Ascending aorta (tissue), 2 donors: ENCODE results near the gene C3orf18. TPM values are rescaled to one million over a fixed set of nuclear protein-coding genes. Genes with fewer than 3 reads are reported as not detected.

Experiments used
- DNase-seq, 2 donors: peaks; one replicate each; pipeline ENCODE4 v3.0.0-alpha.2; 2019; ENCODE audit warnings: low spot score in 2 of 2
- H3K27ac ChIP-seq, 2 donors: fragments of 200-600 bp; sonication (generic); one replicate each; pipeline ENCODE4 v1.5.1; 2016 to 2017; ENCODE audit warnings: mild to moderate bottlenecking in 1 of 2
- H3K27me3 ChIP-seq: fragments of 200-600 bp; sonication (generic); one replicate; pipeline ENCODE4 v1.5.1; 2017
- H3K36me3 ChIP-seq, 2 donors: fragments of 200-600 bp; sonication (generic); one replicate each; pipeline ENCODE4 v1.5.1; 2016
- H3K4me1 ChIP-seq, 2 donors: fragments of 200-600 bp; sonication (generic); one replicate each; pipeline ENCODE4 v1.5.1; 2016 to 2017; ENCODE audit warnings: mild to moderate bottlenecking in 1 of 2
- H3K4me3 ChIP-seq, 2 donors: fragments of 200-600 bp; sonication (generic); one replicate each; pipeline ENCODE4 v1.5.1; 2016 to 2017; ENCODE audit warnings: mild to moderate bottlenecking in 1 of 2
- H3K9me3 ChIP-seq, 2 donors: fragments of 200-600 bp; sonication (generic); one replicate each; pipeline ENCODE4 v1.5.1; 2016
- intact Hi-C: fragments of 100-400 bp; cut with DNase I; formaldehyde crosslinking; loops from one replicate; pipeline ENCODE4 v1.15.1; 2023
- total RNA-seq: library from RNA; depleted of rRNA; stranded (reverse); fragments of >200 nt; gene quantifications from one replicate; pipeline ENCODE4 v1.1.0, GENCODE V29; 2016
- TF ChIP-seq, protein P1 (sequence below), 3 experiments: fragments of 200-600 bp in 2 of 3; fragments of 450-650 bp in 1 of 3; sonication (generic) in 2 of 3; IDR thresholded peaks; one replicate each; pipeline ENCODE4 v1.5.1; 2016 to 2019; ENCODE audit warnings: antibody characterized with exemption in 3 of 3, mild to moderate bottlenecking in 1 of 3, moderate library complexity in 1 of 3

Gene C3orf18
- total RNA-seq, 1 donor from 2014 or later = 29.5 TPM

DNA sequence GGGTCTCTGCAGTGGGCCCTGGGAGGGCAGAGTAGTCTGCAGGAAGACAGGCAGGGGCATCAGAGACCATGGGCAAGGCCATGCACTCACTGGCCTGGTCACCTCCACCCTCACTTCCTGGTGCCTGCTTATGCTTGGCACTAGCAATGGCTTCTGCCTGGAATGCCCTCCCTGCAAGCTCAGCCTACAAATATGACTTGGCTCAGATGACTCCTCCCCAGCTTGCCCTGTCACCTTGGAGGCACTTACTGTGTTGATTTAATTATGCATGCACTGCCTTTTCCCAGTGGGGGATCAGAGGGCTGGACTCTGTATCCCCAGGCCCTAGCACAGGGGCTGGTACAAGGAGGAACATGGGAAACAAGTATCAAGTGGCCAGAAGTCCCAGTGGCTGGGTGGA is 7.8 kb downstream of the C3orf18 start:
- Histone ChIP-seq H3K4me1 (no peaks in the 10 kb centered on the region), H3K4me3 (no peak overlapping the region), H3K9me3 (no peaks in the 10 kb centered on the region), H3K27me3 (no peaks in the 10 kb centered on the region), H3K27ac (no peak overlapping the region), H3K36me3 (no peaks in the 10 kb centered on the region)
- TF ChIP-seq, protein P1, sequence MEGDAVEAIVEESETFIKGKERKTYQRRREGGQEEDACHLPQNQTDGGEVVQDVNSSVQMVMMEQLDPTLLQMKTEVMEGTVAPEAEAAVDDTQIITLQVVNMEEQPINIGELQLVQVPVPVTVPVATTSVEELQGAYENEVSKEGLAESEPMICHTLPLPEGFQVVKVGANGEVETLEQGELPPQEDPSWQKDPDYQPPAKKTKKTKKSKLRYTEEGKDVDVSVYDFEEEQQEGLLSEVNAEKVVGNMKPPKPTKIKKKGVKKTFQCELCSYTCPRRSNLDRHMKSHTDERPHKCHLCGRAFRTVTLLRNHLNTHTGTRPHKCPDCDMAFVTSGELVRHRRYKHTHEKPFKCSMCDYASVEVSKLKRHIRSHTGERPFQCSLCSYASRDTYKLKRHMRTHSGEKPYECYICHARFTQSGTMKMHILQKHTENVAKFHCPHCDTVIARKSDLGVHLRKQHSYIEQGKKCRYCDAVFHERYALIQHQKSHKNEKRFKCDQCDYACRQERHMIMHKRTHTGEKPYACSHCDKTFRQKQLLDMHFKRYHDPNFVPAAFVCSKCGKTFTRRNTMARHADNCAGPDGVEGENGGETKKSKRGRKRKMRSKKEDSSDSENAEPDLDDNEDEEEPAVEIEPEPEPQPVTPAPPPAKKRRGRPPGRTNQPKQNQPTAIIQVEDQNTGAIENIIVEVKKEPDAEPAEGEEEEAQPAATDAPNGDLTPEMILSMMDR (IDR thresholded peaks at IDR 0.05) = no peak
- intact Hi-C loops = no loop called here
- no peak for DNase-seq

DNA sequence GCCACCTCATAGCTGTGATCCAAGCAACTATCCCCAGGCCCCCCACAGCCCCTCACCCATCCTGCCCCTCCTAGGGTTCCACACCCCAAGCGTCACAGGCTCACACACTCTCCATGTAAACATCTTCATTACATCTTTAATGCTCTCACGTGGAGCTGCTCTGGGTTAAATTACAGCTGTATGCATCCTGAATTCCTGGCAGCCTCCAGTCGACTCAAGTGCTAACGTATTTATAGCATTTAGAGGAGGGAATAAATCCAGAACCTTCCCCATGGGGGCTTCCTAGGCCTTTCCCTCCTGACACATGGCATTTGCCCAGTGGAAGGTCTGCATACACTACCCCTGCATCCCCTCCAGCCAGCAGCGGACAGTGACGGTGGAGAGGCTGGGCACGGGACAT is 9.6 kb downstream of the C3orf18 start:
- Histone ChIP-seq H3K27me3 (no peaks in the 10 kb centered on the region), H3K4me3 (no peak overlapping the region), H3K36me3 (no peaks in the 10 kb centered on the region), H3K9me3 (no peaks in the 10 kb centered on the region), H3K27ac (no peak overlapping the region), H3K4me1 (no peaks in the 10 kb centered on the region)
- DNase-seq = no peak
- intact Hi-C loops = no loop called here
- TF ChIP-seq, protein P1 (IDR thresholded peaks at IDR 0.05) = no peak

DNA sequence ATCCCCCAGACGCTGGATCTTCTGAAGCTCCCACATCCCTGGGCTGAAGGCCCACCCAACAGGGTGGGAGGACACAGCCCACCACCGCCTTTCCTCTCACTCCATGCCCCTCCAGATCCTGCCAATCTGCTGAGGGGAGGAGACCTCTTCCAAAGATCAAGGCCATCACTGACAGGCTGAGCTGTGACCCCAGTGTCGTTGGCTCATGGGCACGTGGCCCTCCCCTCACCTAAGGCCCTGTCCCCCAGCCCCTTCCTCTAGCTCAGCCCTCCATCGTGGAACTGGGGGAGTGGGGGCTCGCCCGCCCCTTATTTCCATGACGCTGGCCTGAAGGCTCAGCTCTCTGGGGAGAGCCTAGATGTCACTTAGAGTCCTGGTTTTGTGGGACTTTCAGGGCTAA is 10.4 kb downstream of the C3orf18 start:
- Histone ChIP-seq H3K4me1 (no peaks in the 10 kb centered on the region), H3K4me3 (no peak overlapping the region)
- TF ChIP-seq, protein P1 (IDR thresholded peaks at IDR 0.05) = no peak

DNA sequence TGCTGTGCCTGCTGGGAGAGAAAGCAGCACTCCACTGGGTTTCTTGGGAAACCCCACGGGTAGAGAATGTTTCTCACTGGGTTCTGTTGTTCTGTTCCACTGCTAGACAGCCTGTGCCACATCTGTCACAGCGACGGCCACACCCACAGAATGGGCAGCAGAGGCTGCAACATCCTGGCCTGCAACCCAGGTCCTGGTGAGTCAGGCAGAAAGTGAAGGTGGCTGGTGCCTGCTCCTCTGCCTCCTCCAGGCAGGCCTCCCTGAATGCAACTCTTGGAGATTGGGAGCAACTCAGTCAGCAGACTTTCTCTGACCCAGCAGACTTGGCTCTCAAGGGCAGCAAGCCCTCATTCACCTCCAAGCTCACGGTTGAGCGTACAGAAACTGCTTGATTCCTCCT is 13.0 kb downstream of the C3orf18 start:
- Histone ChIP-seq H3K9me3 (no peaks in the 10 kb centered on the region), H3K36me3 (no peaks in the 10 kb centered on the region), H3K4me1 (no peaks in the 10 kb centered on the region), H3K27ac (no peak overlapping the region), H3K4me3 (no peak overlapping the region), H3K27me3 (no peaks in the 10 kb centered on the region)
- intact Hi-C loops = no loop called here
- no peak for DNase-seq
- TF ChIP-seq, protein P1 (IDR thresholded peaks at IDR 0.05) = no peak

More for the DNA sequence above, 10.4 kb downstream of the C3orf18 start:
- no peak for DNase-seq
- intact Hi-C loops = no loop called here
- H3K36me3 ChIP-seq = no peaks in the 10 kb centered on the region
- H3K27me3 ChIP-seq = no peaks in the 10 kb centered on the region
- no peaks in the 10 kb centered on the region for H3K9me3 ChIP-seq
- H3K27ac ChIP-seq = no peak overlapping the region

DNA sequence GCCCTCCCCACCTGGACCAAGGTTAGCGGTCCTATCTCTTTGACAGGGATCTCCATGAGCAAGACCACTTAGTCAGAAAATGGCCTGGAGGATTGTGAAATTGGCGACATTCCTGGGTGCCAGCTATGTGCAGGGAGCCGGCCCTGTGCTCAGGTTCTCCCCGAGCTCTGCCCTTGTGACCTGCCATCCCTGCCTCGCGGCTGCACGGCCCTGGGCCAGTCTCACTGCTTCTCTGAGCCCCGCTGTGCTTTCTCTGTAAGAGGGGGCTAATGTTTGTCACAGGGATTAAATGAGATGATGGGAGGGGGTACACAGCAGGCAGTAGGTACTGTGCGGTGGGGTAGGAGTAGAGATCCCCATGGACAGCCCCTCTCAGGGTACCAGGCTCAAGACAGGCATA is 14.9 kb downstream of the C3orf18 start:
- Histone ChIP-seq H3K4me1 (no peaks in the 10 kb centered on the region), H3K27me3 (no peaks in the 10 kb centered on the region), H3K4me3 (no peak overlapping the region), H3K9me3 (no peaks in the 10 kb centered on the region), H3K36me3 (no peaks in the 10 kb centered on the region), H3K27ac (no peak overlapping the region)
- TF ChIP-seq, protein P1 (IDR thresholded peaks at IDR 0.05) = no peak
- intact Hi-C loops = no loop called here
- no peak for DNase-seq
